Measurements from ENCODE around the gene LITAFD. TPM values are rescaled to one million over a fixed set of nuclear protein-coding genes. Genes with fewer than 3 reads are reported as not detected.
A peak's percentile ranks its signal among the peaks of the same experiment; 100 is the strongest.

Gene LITAFD
- total and polyA plus RNA-seq, 2 experiments from 2014 or later, result not detected

- no peak for TF ChIP-seq STAT1 (IDR thresholded peaks at IDR 0.05; ENCODE audit: unreplicated experiment)
Measured at GRCh38 chr16:8877894-8878522, 4.1 kb upstream of the LITAFD start (continued).

GRCh38 chr16:8878523-8878911 lies 3.6 kb upstream of the LITAFD start:
- Mint-ChIP-seq H3K36me3 (ENCODE audit: low read depth) (no peaks in the 10 kb centered on the region; the same call in 1 of the 3 replicates), H3K9me3 (no peaks in the 10 kb centered on the region; the same call in 2 of the 3 replicates), H3K4me3 (no peak overlapping the region), H3K27ac (no peak overlapping the region), H3K27me3 (ENCODE audit: insufficient read depth, low read depth, poor library complexity) (peaks cover 15% of the 10 kb centered on the region), H3K4me1 (peaks cover 16% of the 10 kb centered on the region)
- H3K27me3 ChIP-seq (ENCODE audit: insufficient read depth), result no peaks in the 10 kb centered on the region
- ATAC-seq (peak; percentile 10; the same call in 2 of the 3 replicates), DNase-seq (ENCODE audit: low spot score) (peak; percentile 36)
- no peaks in the 10 kb centered on the region for H3K36me3 ChIP-seq (ENCODE audit: insufficient read depth)
- H3K79me2 ChIP-seq (replicated peaks; ENCODE audit: insufficient read depth), result no peaks in the 10 kb centered on the region
- H3K27ac ChIP-seq (ENCODE audit: low read depth), result no peak overlapping the region
- H3K4me2 ChIP-seq, result peak overlapping the region; percentile 31; the same call in 1 of the 2 replicates
- no peak overlapping the region for H3K4me3 ChIP-seq
- TF ChIP-seq ZNF462 (CRISPR knock-in tag; IDR thresholded peaks at IDR 0.05) (no peak), CTCF (conservative IDR thresholded peaks at IDR 0.05; ENCODE audit: low read depth in 2 of 2) (no peak), EZH2 (IDR thresholded peaks at IDR 0.05; ENCODE audit: low read depth, unreplicated experiment) (no peak), EZH2phosphoT487 (IDR thresholded peaks at IDR 0.05; ENCODE audit: unreplicated experiment) (no peak), JUNB (IDR thresholded peaks at IDR 0.05; ENCODE audit: unreplicated experiment) (no peak), ZNF331 (CRISPR knock-in tag; IDR thresholded peaks at IDR 0.05; ENCODE audit: low read depth) (no peak), STAT1 (IDR thresholded peaks at IDR 0.05; ENCODE audit: unreplicated experiment) (no peak), REST (IDR thresholded peaks at IDR 0.05; ENCODE audit: unreplicated experiment) (no peak), POLR2AphosphoS5 (IDR thresholded peaks at IDR 0.05; ENCODE audit: low read depth) (no peak), ETS1 (IDR thresholded peaks at IDR 0.05) (no peak), ZNF114 (CRISPR knock-in tag; IDR thresholded peaks at IDR 0.05) (no peak), NANOG (IDR thresholded peaks at IDR 0.05; ENCODE audit: borderline replicate concordance) (no peak), CREB1 (CRISPR knock-in tag; IDR thresholded peaks at IDR 0.05; ENCODE audit: low read depth) (no peak)
- no peaks in the 10 kb centered on the region for H4K20me1 ChIP-seq (replicated peaks; ENCODE audit: insufficient read depth)
- H3F3A ChIP-seq (replicated peaks; ENCODE audit: low read depth), result no peaks in the 10 kb centered on the region
- H2AFZ ChIP-seq, result peak overlapping the region; percentile 73; the same call in 1 of the 2 replicates
- no peaks in the 10 kb centered on the region for H3K9me2 ChIP-seq (ENCODE audit: insufficient read depth)
- peaks cover 11% of the 10 kb centered on the region for H3K4me1 ChIP-seq (ENCODE audit: insufficient read depth)

Measured in GM23338 (cell line).